Measurements from ENCODE around the gene AP1B1.
A peak's percentile ranks its signal among the peaks of the same experiment; 100 is the strongest.

AP1B1 gene

GRCh38 chr22:29311464-29312217 lies 76.7 kb downstream of the AP1B1 start:
- H3K4me3 ChIP-seq (replicated peaks in 1 of 2; ENCODE audit: low read depth in 2 of 2, low read length in 2 of 2), result peak overlapping the region in 1 of 2 donors; percentile 18
- DNase-seq (ENCODE audit: low read depth in 2 of 2), result no peak
- TF ChIP-seq CTCF (IDR thresholded peaks at IDR 0.05; ENCODE audit: low read depth, low read length), result no peak

- no peak for TF ChIP-seq CTCF (IDR thresholded peaks at IDR 0.05; ENCODE audit: low read depth, low read length)
- DNase-seq (ENCODE audit: low read depth in 2 of 2), result peak; percentile 98 to 99
- peak overlapping the region in 1 of 2 donors; percentile 18 for H3K4me3 ChIP-seq (replicated peaks in 1 of 2; ENCODE audit: low read depth in 2 of 2, low read length in 2 of 2)
These were observed 77.5 kb downstream of the AP1B1 start for GRCh38 chr22:29310863-29311339.

- TF ChIP-seq CTCF (IDR thresholded peaks at IDR 0.05; ENCODE audit: low read depth, low read length), result no peak
- no peak overlapping the region for H3K4me3 ChIP-seq (replicated peaks in 1 of 2; ENCODE audit: low read depth in 2 of 2, low read length in 2 of 2)
- no peak for DNase-seq (ENCODE audit: low read depth in 2 of 2)
These were observed 78.1 kb downstream of the AP1B1 start for GRCh38 chr22:29310065-29310862.

- no peak for TF ChIP-seq CTCF (IDR thresholded peaks at IDR 0.05; ENCODE audit: low read depth, low read length)
- peak overlapping the region in 1 of 2 donors; percentile 40 for H3K4me3 ChIP-seq (replicated peaks in 1 of 2; ENCODE audit: low read depth in 2 of 2, low read length in 2 of 2)
- no peak for DNase-seq (ENCODE audit: low read depth in 2 of 2)
These were observed 78.9 kb downstream of the AP1B1 start for GRCh38 chr22:29309332-29310064.

DNA sequence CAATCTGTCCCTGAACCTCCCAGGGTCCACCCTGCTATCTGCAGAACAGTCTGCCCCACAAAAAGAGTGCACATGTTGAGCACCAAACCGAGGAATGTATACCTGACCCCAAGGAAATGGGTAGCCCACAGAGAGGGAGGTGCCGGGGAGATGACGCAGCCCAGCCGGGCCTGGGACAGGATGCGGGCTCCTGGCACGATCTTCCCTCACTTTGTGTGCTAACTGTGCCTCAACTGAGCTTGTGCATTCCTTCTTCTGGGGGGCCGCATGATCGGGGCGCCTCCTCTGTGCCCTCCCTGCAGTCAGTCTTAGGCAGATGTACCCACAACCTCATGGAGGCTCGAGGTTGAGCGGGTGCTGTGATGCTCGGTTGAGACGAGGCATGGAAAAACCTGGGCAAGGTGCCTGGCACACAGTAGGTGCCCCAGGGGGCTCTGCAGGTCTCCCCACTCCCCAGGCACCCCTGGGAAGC lies 79.5 kb downstream of the AP1B1 start:
- peak; percentile 46 to 84 for DNase-seq (ENCODE audit: low read depth in 2 of 2)
- peak overlapping the region in 1 of 2 donors; percentile 77 for H3K4me3 ChIP-seq (replicated peaks in 1 of 2; ENCODE audit: low read depth in 2 of 2, low read length in 2 of 2)
- no peak for TF ChIP-seq CTCF (IDR thresholded peaks at IDR 0.05; ENCODE audit: low read depth, low read length)

DNA sequence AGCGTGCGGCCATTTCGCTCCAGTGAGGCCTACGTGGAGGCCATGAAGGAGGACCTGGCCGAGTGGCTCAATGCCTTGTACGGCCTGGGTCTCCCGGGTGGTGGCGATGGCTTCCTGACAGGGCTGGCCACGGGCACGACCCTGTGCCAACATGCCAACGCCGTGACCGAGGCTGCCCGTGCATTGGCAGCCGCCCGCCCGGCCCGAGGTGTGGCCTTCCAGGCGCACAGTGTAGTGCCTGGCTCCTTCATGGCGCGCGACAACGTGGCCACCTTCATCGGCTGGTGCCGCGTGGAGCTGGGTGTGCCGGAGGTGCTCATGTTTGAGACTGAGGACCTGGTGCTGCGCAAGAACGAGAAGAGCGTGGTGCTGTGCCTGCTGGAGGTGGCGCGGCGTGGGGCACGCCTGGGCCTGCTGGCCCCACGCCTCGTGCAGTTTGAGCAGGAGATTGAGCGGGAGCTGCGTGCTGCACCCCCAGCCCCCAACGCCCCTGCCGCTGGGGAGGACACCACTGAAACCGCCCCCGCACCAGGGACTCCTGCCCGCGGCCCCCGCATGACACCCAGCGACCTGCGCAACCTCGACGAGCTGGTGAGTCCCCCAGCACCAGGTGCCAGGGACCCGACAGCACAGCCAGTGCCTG lies 80.1 kb downstream of the AP1B1 start:
- DNase-seq (ENCODE audit: low read depth in 2 of 2), result no peak
- H3K4me3 ChIP-seq (replicated peaks in 1 of 2; ENCODE audit: low read depth in 2 of 2, low read length in 2 of 2), result peak overlapping the region in 1 of 2 donors; percentile 77
- TF ChIP-seq CTCF (IDR thresholded peaks at IDR 0.05; ENCODE audit: low read depth, low read length), result no peak
